ENCODE results near the gene FSD2. TPM values are rescaled to one million over a fixed set of nuclear protein-coding genes. Genes with fewer than 3 reads are reported as not detected.

FSD2 gene
- total RNA-seq, 1 donor from 2014 or later = not detected

GRCh38 chr15:82846621-82847020, 40.8 kb upstream of the FSD2 start:
- Mint-ChIP-seq H3K4me1 (peaks cover 25% of the 10 kb centered on the region), H3K27ac (no peak overlapping the region), H3K36me3 (peaks cover 16% of the 10 kb centered on the region), H3K4me3 (no peak overlapping the region), H3K9me3 (no peaks in the 10 kb centered on the region), H3K27me3 (ENCODE audit: insufficient read depth, low read depth) (peaks cover 5% of the 10 kb centered on the region)
- Histone ChIP-seq H3K9me3 (ENCODE audit: low read depth) (no peaks in the 10 kb centered on the region), H4K20me1 (ENCODE audit: low read depth) (no peaks in the 10 kb centered on the region), H2AFZ (replicated peaks) (no peak overlapping the region), H3K4me1 (peaks cover 7% of the 10 kb centered on the region), H3K4me3 (no peak overlapping the region), H3K9ac (no peak overlapping the region), H3K79me2 (ENCODE audit: low read depth) (no peaks in the 10 kb centered on the region), H3K36me3 (no peaks in the 10 kb centered on the region), H3K27me3 (no peaks in the 10 kb centered on the region), H3F3A (ENCODE audit: low read depth) (peaks cover 10% of the 10 kb centered on the region), H3K27ac (no peak overlapping the region), H3K4me2 (no peak overlapping the region)
- TF ChIP-seq CTCF (IDR thresholded peaks at IDR 0.05) (no peak), EZH2 (IDR thresholded peaks at IDR 0.05) (no peak), EZH2phosphoT487 (IDR thresholded peaks at IDR 0.05) (no peak)
- no peak for DNase-seq (ENCODE audit: low spot score)

GRCh38 chr15:82845686-82846085, 39.8 kb upstream of the FSD2 start:
- H3K36me3 Mint-ChIP-seq = peaks cover 14% of the 10 kb centered on the region
- no peak for TF ChIP-seq EZH2 (IDR thresholded peaks at IDR 0.05)
- TF ChIP-seq EZH2phosphoT487 (IDR thresholded peaks at IDR 0.05) = no peak
- no peak for TF ChIP-seq CTCF (IDR thresholded peaks at IDR 0.05)
- H4K20me1 ChIP-seq (ENCODE audit: low read depth) = no peaks in the 10 kb centered on the region
- no peak for DNase-seq (ENCODE audit: low spot score)
- no peak overlapping the region for H3K27ac ChIP-seq
- peaks cover 7% of the 10 kb centered on the region for H3K4me1 ChIP-seq
- peaks cover 2% of the 10 kb centered on the region for H3K27me3 Mint-ChIP-seq (ENCODE audit: insufficient read depth, low read depth)
- H3K9me3 ChIP-seq (ENCODE audit: low read depth) = no peaks in the 10 kb centered on the region
- H3K9ac ChIP-seq = no peak overlapping the region
- no peak overlapping the region for H3K27ac Mint-ChIP-seq
- no peaks in the 10 kb centered on the region for H3K27me3 ChIP-seq
- no peak overlapping the region for H3K4me2 ChIP-seq
- peaks cover 10% of the 10 kb centered on the region for H3F3A ChIP-seq (ENCODE audit: low read depth)
- H3K79me2 ChIP-seq (ENCODE audit: low read depth) = no peaks in the 10 kb centered on the region
- no peak overlapping the region for H2AFZ ChIP-seq (replicated peaks)
- H3K4me3 ChIP-seq = no peak overlapping the region
- H3K4me1 Mint-ChIP-seq = peaks cover 16% of the 10 kb centered on the region
- no peak overlapping the region for H3K4me3 Mint-ChIP-seq
- H3K36me3 ChIP-seq = no peaks in the 10 kb centered on the region
- no peaks in the 10 kb centered on the region for H3K9me3 Mint-ChIP-seq

- TF ChIP-seq EZH2phosphoT487 (IDR thresholded peaks at IDR 0.05) (no peak), EZH2 (IDR thresholded peaks at IDR 0.05) (no peak), CTCF (IDR thresholded peaks at IDR 0.05) (no peak)
- Histone ChIP-seq H2AFZ (replicated peaks) (no peak overlapping the region), H3K27ac (no peak overlapping the region), H3K9me3 (ENCODE audit: low read depth) (no peaks in the 10 kb centered on the region), H4K20me1 (ENCODE audit: low read depth) (no peaks in the 10 kb centered on the region), H3K4me1 (no peaks in the 10 kb centered on the region), H3K79me2 (ENCODE audit: low read depth) (no peaks in the 10 kb centered on the region), H3K36me3 (no peaks in the 10 kb centered on the region), H3K4me3 (no peak overlapping the region), H3F3A (ENCODE audit: low read depth) (no peaks in the 10 kb centered on the region), H3K4me2 (no peak overlapping the region), H3K9ac (no peak overlapping the region), H3K27me3 (no peaks in the 10 kb centered on the region)
- no peak for DNase-seq (ENCODE audit: low spot score)
- H3K27ac Mint-ChIP-seq = no peak overlapping the region
- no peaks in the 10 kb centered on the region for H3K4me1 Mint-ChIP-seq
- H3K4me3 Mint-ChIP-seq = no peak overlapping the region
- H3K27me3 Mint-ChIP-seq (ENCODE audit: insufficient read depth, low read depth) = no peaks in the 10 kb centered on the region
- peaks cover 17% of the 10 kb centered on the region for H3K36me3 Mint-ChIP-seq
- H3K9me3 Mint-ChIP-seq = no peaks in the 10 kb centered on the region
Measured at GRCh38 chr15:82843566-82843965, 37.7 kb upstream of the FSD2 start.
